Left lobe of liver (tissue), 2 donors: Measurements from ENCODE around the gene TMEM63A. TPM values are rescaled to one million over a fixed set of nuclear protein-coding genes. Genes with fewer than 3 reads are reported as not detected.
"Not testable (repeated sequence)": the region's sequence is repeated elsewhere in the genome, so short reads cannot be mapped to it uniquely, and the experiment has no call there.

Source experiments
- ATAC-seq: fragments of 200-7000 bp; cut with Tn5 transposase; one replicate; pipeline ENCODE4 v1.9.1; 2020; ENCODE audit warnings: mild to moderate bottlenecking, moderate library complexity
- DNase-seq: peaks from one replicate; pipeline ENCODE4 v3.0.0-alpha.2; 2020; ENCODE audit warnings: low spot score
- total RNA-seq: library from RNA; stranded (reverse); gene quantifications from one replicate; pipeline ENCODE4 v1.2.1, GENCODE V29; 2021
- donor health status: DM: no; HTN: no; CAD: no; lungs with moderate emphysema.
- donor health status: DM: no; HTN: yes; CAD: no.

The TMEM63A gene
- total RNA-seq, 1 donor from 2014 or later = 69.1 TPM

DNA sequence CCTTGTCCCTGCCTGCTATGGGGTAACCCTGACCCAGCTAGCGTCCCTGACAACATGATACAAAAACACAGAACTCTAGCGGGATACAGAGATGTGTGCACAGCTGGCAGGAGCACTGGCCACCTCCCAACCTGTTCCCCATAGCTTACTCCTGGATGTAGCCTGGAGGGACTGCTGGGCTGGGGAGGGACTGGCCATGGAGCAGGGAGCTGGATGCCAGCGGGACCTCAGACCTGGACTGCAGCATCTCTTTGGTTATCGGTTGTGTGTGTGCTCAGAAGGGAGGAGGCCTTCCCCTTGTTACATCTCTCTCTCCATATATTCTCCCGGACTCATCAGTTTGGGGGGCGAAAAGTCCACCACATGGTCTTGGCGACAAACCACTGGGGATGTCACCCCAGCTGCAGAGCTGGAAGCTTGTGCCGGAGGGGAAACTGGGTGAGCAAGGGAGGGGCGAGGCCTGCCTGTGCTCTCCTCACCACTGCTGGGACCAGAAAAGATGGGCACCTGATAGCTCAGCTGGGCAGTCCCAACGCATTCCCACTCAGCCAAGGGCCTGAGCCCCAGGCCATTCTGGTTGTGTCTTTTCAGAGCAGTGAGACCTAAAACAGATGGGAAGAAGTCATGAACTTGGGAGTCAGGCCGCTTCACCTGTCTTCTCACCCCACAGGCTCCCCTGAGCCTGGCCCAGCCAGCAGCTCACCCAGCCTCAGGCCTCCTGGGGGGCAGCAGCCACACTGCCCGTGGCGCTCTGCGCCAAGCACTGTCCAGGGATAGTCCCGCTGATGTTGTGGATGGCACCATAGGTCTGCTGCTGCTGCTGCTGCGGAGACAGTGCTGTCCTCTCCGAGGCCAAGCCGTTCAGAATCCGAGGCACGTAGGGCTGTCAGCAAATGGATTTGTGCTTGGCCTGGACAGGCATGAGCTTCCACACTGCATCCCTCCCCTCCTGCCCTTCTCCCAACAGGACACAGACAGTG lies 35.6 kb downstream of the TMEM63A start:
- DNase-seq (no peak), ATAC-seq (peak; percentile 9)

DNA sequence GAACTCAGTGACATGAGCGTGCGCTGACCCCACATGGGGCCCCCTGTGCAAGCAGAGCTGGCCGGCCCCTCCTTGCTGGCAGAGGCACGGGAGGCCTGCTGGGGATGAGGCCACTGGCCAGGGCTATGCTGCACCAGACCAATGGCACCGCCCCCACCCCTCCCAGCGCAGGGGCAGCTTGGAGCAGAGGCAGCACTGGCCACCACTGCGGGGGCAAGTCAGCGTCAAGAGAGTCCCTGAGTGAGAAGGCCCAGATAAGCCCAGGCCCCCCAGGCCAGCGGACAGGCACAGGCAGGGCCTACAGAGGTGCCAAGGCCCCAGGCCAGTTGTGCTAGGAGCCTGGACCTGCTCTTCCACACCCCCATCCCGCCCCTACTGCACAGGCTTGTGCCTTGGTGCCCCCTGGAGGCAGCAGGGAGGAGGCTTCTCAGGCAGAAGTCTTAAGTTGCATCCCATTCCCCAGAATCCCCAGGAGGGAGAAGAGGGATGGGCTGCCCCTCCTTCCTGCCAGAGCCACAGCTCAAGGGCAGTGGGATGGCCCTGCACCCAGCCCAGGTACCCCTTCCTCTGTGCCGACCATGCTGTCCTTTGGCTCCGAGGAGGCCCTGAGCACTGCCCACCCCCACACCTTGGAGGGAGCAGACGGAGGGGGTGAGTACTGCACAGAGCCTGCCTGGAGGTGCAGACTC lies 36.5 kb downstream of the TMEM63A start:
- DNase-seq (peak; percentile 79), ATAC-seq (peak; percentile 46)

DNA sequence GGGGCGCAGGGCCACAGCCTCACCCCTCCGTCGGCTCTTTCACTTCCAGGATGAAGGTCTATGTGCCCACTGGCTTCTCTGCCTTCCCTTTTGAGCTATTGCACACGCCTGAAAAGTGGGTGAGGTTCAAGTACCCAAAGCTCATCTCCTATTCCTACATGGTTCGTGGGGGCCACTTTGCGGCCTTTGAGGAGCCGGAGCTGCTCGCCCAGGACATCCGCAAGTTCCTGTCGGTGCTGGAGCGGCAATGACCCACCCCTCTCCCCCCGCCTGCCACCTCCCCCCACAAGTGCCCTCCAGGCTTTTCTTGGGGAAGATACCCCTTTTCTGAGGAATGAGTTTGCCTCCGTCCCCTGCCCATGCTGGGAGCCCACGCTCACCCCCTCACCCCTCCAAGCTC lies 37.1 kb downstream of the TMEM63A start:
- DNase-seq (no peak), ATAC-seq (no peak)

DNA sequence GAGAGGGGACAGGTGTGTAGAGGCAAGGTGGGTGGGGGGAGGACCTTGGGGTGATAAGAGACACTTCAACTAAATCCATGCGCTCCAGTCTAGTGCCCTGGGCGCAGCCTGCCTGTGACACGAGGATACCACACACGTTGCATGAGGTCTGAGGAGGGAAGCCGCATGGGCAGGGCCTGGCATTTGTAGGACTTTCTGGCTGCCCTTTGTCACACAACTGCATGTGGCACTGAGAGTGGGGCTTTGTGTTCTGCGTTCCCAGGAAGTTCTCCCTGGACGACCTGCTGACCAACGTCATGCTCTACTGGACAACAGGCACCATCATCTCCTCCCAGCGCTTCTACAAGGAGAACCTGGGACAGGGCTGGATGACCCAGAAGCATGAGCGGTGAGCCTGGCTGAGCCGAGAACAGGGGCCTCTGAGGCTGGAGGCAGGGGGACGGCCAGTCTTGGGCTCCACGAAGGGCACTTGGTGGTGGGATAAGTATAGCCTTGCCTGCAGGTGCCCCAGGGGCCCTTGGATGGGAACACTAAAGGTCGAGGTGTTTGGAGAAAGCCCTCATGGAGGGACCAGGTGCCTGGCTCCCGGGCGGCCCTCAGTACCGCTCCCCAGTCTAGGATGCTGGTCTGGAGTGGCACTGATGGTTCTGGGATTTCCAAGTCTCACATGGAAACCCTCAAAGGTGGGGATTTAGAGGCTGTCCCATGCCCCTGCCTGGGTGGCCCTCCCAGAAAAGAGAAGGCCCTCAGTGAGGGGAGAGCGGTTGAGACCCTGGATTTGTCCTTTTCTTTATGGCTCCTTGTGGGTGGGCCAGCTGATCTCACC lies 37.7 kb downstream of the TMEM63A start:
- DNase-seq = no peak

DNA sequence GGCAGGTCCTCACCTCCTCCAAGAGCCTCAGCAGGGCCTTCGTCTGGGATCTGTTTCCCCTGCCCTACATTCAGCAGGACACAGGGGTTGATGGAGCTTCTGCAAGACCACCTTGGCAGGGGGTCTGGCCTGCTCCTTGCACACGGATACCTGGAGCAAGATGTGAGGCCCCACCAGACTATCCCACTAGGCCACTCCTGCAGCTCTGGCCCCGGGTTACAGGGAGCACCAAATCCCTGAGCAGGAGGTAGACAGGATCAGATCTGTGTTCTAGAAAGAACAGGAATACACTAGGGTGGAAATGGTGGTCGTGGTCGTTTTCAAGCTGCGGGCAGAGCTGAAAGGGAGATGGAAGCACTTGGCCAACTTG lies 38.8 kb downstream of the TMEM63A start:
- no peak for ATAC-seq
- no peak for DNase-seq

More for the DNA sequence above, 37.7 kb downstream of the TMEM63A start:
- ATAC-seq = peak; percentile 1

DNA sequence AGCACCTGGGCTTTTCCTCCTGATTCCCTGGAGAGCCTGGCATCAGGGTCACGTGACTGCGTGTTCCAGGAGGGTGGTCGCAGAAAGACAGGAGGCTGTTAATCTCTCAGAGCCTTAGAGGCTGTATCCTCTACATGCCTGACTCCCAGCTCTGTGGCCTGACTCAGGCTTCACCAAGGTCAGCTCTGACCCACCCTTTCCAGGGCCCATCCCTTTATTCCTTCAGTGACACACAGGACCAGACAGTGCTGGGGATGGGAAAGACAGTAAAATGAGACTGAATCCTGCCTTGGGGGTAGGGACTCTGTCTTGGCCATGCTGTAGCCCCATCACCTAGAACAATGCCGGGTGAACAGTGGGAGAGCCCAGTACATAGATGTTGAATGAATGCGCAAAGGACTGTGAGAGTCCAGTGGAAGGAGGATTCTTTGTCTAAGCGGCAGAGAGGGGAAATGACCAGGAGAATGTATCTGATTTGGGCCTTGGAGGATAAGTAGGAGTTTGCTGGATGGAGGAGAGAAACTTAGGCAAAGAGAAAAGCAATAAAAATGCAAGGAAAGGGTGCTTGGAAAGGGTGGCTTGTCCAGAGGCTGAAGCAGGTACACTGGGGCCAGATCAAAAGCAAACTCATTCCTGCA lies 39.3 kb downstream of the TMEM63A start:
- ATAC-seq = no peak
- DNase-seq = no peak

DNA sequence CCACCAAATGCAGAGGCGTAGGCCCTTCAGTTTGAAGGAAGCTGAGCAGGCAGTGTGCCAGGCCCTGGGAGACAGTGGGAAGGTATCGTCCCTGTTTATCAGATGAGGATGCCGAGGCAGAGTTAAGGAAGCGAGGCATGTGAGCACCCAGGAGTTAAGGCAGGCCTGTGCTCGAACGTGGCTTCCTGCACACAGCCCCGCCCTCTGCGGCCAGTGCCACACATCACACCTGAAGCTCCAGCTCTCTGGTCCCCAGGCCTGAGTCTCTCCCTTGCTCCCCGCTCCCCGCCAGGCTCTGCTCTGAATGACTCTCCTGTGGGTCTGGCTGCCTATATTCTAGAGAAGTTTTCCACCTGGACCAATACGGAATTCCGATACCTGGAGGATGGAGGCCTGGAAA lies 40.1 kb downstream of the TMEM63A start:
- DNase-seq (no peak), ATAC-seq (no peak)

DNA sequence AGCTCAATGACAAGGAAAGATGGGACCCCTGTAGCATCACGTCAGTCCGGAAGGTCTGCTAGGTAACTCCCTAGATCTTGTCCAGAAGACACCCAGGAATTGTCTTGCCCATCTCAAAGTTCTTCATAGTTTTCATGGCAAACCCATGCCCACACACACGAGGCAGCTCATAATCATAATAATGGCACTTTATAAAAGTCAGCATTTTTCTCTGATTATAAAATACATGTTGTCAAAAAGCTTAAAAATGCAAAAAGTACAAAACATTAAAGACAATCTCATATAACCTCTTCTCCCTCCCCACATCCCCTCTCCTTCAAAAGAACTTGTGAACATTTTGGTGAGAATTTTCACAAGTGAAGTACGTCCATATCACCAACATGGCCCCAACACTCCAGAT lies 41.5 kb downstream of the TMEM63A start:
- no peak for ATAC-seq
- no peak for DNase-seq

DNA sequence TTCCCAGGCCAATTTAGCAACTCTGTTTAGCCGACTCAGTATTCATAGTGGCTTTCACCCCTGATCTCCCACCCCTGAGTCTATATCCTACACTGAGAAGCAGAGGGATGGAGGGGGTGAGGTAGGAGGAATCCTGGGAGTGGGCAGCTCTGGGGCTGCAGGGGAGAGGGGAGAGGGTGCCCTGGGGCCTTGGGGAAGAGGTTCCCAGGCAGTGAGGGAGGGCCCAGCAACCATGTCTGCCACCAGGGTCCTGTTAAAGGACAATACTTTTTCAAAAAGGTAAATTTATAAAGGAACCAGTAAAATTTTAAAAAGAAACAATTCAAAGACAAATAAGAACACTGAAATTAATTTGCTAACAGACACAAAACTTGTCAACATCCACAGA lies 42.0 kb downstream of the TMEM63A start:
- ATAC-seq (no peak), DNase-seq (no peak)

DNA sequence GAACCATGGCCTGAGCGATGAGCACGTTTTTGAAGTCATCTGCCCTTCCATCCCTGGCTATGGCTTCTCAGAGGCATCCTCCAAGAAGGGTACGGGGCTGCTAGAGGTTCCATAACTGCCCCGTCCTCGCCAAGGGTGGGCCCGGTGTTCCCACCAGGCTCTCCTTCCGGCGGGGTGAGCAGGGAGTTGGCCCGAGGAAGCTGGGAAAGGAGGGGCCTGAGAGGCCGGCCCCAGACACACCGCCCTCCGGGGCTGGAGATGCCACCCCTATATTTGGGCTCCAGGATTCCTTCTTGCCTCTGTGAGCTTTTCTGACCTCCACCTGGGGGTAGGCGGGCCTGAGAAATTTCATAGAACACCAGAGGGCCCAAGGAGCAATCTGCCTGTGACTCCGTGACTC lies 43.4 kb downstream of the TMEM63A start:
- ATAC-seq = no peak
- DNase-seq = no peak

DNA sequence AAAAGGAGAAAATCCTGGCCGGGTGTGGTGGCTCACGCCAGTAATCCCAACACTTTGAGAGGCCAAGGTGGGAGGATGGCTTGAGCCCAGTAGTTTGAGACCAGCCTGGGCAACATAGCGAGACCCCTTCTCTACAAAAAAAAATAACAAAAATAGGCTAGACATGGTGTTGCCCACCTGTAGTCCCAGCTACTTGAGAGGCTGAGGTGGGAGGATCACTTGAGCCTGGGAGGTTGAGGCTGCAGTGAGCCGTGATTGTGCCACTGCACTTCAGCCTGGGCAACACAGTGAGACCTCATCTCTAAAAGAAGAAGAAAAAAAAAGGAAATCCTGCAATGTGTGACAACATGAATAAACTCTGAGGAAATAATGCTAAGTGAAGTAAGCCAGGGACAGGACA lies 45.9 kb downstream of the TMEM63A start:
- not testable (repeated sequence) for ATAC-seq, DNase-seq

DNA sequence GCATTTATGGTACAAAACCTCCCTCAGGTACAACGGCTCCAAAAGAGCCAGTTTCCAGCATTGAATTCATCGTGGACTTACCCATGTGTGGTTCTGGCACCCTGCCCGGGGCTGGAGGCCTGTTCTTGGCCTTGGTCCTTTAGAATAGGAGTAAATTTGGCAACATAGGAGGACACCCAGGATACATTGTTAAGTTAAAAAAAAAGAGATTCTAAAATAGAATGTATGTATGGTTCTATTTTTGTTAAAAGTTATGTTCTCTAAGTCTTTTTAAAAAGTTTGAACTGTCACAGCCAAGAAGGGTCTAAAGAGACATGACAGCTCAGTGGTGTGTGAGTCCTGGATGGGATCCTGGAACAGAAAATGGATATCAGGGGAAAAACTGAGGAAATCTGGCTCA lies 46.3 kb downstream of the TMEM63A start:
- ATAC-seq (peak; percentile 34), DNase-seq (no peak)

DNA sequence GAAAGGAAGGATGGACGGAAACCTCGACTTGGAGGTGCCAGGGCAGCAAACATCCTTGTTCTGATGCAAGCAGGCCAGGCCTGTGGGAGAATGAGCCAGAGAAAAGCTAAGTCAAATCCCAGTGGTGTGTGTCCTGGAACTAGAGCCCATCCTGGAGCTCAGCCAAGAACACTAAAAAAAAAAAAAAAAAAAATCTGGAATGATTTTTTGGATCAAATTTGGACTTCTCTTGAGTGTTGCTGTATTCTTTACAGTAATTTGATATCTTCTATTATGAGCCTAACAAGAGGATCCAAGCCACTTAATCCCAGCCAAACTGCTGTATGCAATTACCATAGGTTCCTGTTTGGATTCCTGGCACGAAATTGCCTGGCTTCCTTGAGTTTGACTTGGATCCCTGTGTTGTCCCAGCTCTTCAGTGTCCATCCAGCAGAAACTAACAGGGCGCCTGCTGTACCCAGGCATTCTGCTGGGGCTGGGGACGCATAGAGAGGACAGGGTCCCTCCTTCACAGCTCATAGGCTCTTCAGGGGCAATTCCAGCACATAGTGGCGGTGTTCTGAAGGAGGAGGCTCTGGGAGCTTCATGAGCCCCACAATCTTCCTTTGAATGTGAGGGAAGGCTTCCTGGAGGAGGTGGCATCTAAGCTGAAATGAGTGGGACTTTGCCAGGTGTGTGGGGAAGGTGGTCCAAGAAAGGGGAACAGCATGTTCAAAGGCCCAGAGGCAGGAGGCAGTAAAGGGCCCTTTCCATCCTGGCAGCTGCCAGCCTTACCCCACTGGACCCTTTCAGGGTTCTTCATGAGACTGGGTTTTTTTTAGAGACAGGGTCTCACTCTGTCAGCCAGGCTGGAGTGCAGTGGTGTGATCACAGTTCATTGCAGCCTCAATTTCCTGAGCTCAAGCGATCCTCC lies 47.5 kb downstream of the TMEM63A start:
- DNase-seq (no peak), ATAC-seq (peak; percentile 63)

DNA sequence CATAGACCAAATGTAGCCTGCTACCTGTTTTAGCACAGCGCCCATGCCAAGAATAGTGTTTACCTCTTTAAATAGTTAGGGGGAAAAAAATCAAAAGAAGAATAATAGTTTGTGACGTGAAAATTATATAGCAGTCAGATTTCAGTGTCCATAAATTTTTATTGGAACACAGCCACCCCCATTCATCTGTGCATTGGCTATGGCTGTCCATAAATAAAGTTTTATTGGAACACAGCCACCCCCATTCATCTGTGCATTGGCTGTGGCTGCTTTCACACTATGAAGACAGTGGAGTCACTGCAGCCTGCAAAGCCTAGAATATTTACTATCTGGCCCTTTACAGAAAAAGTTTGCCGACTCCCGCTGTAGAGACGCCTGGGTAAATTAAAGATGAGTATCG lies 51.3 kb downstream of the TMEM63A start:
- DNase-seq (no peak), ATAC-seq (no peak)

DNA sequence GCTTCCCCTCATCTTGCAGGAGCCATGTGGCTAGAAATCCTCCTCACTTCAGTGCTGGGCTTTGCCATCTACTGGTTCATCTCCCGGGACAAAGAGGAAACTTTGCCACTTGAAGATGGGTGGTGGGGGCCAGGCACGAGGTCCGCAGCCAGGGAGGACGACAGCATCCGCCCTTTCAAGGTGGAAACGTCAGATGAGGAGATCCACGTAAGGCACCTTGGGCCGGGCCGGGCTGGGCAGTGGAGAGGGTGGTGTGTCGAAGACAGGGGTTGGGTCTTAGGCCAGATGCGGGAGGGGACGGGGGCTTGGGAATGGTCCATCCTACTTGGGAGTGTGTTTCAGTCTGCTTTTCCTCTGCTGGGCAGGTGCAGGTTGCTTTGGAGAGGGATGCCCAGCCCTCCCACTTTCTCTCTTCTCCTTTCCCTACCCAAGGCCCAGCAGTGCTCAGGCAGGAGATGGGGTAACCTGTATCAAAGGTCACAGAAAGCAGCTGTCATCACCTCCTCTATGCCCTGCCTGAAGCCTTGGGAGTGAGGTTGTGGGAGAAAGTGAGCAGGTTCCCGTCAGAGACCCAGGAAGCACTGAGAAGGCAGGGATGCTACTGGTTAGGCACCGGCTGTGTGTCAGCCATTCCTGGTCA lies 53.4 kb downstream of the TMEM63A start:
- peak; percentile 10 for ATAC-seq
- peak; percentile 50 for DNase-seq

DNA sequence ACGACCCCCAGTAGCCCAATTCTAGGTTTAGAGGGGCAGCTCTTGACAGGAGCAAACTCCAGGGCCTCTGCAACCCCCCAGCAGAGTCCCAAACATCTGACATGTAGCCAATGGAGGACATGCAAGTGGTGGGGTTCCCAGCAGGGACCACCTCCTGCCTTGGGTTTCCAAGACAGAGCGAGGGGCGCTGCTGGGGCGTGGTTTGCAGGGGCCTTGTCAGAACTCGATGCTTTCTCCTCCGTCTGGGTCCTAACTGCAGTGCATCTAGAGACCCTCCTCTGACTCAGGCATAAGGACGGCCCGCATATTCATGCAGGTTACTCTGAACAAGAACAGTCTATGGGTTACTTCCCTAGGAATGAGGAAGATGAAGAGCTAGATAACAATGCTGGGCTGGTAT lies 55.1 kb downstream of the TMEM63A start:
- DNase-seq (no peak), ATAC-seq (no peak)

DNA sequence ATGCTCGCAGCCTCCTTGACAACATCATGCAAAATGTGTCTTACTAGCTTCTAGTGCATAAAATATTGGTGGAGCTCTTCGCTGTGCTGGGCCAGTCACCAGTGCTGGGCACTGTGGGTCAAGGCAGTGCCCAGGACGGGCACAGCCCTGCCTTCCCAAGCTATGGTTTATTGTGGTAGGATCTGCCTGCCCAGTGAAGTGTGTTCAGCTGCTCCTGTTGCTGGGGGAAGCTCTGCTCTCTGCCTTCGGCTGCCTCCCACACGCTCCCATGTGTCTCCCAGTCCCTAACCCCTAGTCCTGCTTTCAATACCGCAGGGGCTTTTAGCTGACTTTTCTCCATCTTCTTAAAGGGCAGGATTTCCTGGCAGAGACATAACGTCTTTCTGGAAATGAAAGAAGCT lies 56.6 kb downstream of the TMEM63A start:
- no peak for DNase-seq
- ATAC-seq = peak; percentile 4

DNA sequence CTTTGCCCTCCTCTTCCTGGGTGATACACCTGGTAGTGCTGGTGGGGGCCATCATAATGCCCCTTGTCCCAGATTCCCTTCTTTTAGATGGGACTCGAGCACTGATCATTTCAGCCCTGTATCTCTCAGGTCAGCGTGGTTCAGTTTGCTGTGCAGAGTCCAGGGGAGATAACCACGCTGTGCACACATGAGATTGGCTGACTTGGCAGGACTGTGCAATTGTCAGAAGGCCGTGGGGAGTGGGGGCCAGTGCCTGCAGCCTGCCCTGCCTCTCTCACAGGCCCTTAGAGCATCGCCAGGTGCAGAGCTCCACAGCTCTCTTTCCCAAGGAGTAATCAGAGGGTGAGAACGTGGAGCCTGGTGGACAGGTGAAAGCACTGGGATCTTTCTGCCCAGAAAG lies 57.1 kb downstream of the TMEM63A start:
- ATAC-seq = peak; percentile 70
- peak; percentile 94 for DNase-seq

DNA sequence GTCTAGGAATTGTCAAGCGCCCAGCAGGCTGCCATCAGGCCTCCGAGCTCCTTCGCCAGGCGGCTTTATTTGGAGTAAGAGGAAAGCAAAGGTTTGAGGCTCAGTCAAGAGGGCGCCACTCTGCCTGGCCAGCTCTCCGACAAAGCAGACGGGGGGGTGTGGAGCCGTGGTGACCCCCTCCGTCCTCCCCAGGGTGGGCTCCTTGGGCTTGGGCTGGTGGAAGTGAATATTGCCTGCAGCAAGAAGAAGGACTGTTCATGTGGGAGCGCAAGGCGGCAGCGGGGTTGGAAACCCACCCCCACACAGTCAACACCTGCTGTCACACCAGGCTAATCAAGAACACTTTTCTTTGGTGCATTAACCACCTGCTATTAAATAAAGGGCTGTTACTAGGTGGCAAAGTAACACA lies 57.6 kb downstream of the TMEM63A start:
- no peak for DNase-seq
- peak; percentile 19 for ATAC-seq
